BLaER1 (cell line): Measurements from ENCODE around the gene ANAPC13.

ENCODE experiments used
- H3K27ac ChIP-seq: shearing (Covaris generic); formaldehyde crosslinking; 2 replicates; pipeline ENCODE4 v1.8.1; 2022
- H3K27me3 ChIP-seq: shearing (Covaris generic); formaldehyde crosslinking; 2 replicates; pipeline ENCODE4 v1.8.1; 2022
- H3K36me3 ChIP-seq: shearing (Covaris generic); formaldehyde crosslinking; 2 replicates; pipeline ENCODE4 v1.8.1; 2022
- H3K4me1 ChIP-seq: shearing (Covaris generic); formaldehyde crosslinking; 2 replicates; pipeline ENCODE4 v1.8.1; 2022
- H3K4me2 ChIP-seq: shearing (Covaris generic); formaldehyde crosslinking; 2 replicates; pipeline ENCODE4 v1.8.1; 2022
- H3K4me3 ChIP-seq: shearing (Covaris generic); formaldehyde crosslinking; 2 replicates; pipeline ENCODE4 v1.8.1; 2022
- H3K9ac ChIP-seq: shearing (Covaris generic); formaldehyde crosslinking; 2 replicates; pipeline ENCODE4 v1.8.1; 2022
- H3K9me3 ChIP-seq: shearing (Covaris generic); formaldehyde crosslinking; 2 replicates; pipeline ENCODE4 v1.8.1; 2022
- H4K20me1 ChIP-seq: shearing (Covaris generic); formaldehyde crosslinking; 2 replicates; pipeline ENCODE4 v1.8.1; 2022
- Cebpa-rat ChIP-seq: shearing (Covaris generic); IDR thresholded peaks from 2 replicates; pipeline ENCODE4 v1.8.1; 2022

Gene ANAPC13

GRCh38 chr3:134516905-134517304 lies 31.1 kb upstream of the ANAPC13 start:
- H3K4me3 ChIP-seq, result no peak overlapping the region
- H3K27me3 ChIP-seq, result no peaks in the 10 kb centered on the region
- H3K4me2 ChIP-seq, result no peak overlapping the region
- peaks cover 21% of the 10 kb centered on the region for H3K9me3 ChIP-seq
- H3K9ac ChIP-seq, result no peak overlapping the region
- no peaks in the 10 kb centered on the region for H3K4me1 ChIP-seq
- H3K36me3 ChIP-seq, result peaks cover 57% of the 10 kb centered on the region
- no peak for TF ChIP-seq Cebpa-rat
- H4K20me1 ChIP-seq, result no peaks in the 10 kb centered on the region
- H3K27ac ChIP-seq, result no peak overlapping the region

DNA sequence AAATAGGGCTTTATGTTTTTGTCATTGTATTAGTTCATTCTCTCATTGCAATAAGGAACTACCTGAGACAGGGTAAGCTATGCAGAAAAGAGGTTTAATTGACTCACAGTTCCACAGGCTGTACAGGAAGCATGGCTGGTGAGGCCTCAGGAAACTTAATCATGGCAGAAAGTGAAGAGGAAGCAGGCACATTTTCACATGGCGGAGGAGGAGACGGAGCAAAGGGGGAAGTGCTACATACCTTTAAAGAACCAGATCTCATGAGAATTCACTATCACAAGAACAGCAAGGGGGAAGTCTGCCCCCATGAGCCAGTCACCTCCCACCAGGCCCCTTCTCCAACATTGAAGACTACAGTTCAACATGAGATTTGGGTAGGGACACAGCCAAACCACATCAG lies 25.7 kb upstream of the ANAPC13 start:
- peaks cover 24% of the 10 kb centered on the region for H3K9me3 ChIP-seq

DNA sequence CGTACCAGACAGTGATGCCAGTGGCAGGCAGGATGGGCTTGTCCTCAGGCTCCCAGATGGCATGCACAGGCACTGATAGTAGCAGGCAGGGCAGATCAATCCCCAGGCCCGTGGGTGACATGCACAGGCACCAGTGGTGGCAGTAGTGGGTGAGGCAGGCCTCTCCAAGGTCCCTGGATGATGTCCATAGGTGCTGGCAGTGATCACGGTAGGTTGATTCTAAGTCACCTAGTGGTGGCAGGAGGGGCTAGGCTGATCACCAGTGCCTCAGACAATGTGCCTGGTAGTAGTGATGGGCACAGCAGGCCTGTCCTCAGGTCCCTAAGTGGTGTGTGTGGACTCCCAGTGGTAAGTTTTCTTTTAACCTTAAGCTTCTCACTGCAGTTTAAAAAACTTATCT lies 19.7 kb upstream of the ANAPC13 start:
- no peak for TF ChIP-seq Cebpa-rat
- Histone ChIP-seq H3K4me3 (no peak overlapping the region), H3K4me1 (no peaks in the 10 kb centered on the region), H3K36me3 (peaks cover 91% of the 10 kb centered on the region), H3K9me3 (peaks cover 63% of the 10 kb centered on the region), H3K4me2 (no peak overlapping the region), H4K20me1 (peaks cover 13% of the 10 kb centered on the region; the same call in 1 of the 2 replicates), H3K27me3 (no peaks in the 10 kb centered on the region), H3K9ac (no peak overlapping the region), H3K27ac (no peak overlapping the region)

More for the DNA sequence above, 25.7 kb upstream of the ANAPC13 start:
- TF ChIP-seq Cebpa-rat, result no peak
- Histone ChIP-seq H3K27me3 (no peaks in the 10 kb centered on the region), H3K4me2 (peak overlapping the region; percentile 26; the same call in 1 of the 2 replicates), H3K4me1 (peaks cover 6% of the 10 kb centered on the region; the same call in 1 of the 2 replicates), H3K4me3 (no peak overlapping the region), H4K20me1 (no peaks in the 10 kb centered on the region), H3K9ac (no peak overlapping the region), H3K27ac (no peak overlapping the region), H3K36me3 (peaks cover 91% of the 10 kb centered on the region)

DNA sequence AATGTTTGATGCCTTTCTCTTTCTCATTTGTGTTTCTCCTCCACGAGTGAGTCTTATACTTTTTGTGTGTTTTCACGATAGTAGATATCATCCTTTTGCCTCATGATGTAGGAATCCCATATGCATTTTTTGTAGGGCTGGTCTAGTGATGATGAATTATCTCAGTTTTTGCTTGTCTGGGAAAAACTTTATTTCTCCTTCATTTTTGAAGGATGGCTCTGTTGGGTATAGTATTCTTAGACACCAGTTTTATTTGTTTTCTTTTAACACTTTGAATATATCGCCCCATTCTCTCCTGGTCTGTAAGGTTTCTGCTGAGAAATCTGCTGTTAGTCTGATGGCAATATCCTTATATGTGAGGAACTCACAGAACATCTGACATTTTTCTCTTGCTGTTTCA lies 18.3 kb upstream of the ANAPC13 start:
- H3K9me3 ChIP-seq, result peaks cover 67% of the 10 kb centered on the region
- H3K4me2 ChIP-seq, result no peak overlapping the region
- no peak for TF ChIP-seq Cebpa-rat
- H3K4me1 ChIP-seq, result no peaks in the 10 kb centered on the region
- H3K27me3 ChIP-seq, result no peaks in the 10 kb centered on the region
- no peak overlapping the region for H3K27ac ChIP-seq
- H3K4me3 ChIP-seq, result no peak overlapping the region
- no peak overlapping the region for H3K9ac ChIP-seq
- H4K20me1 ChIP-seq, result peaks cover 18% of the 10 kb centered on the region; the same call in 1 of the 2 replicates
- peaks cover 90% of the 10 kb centered on the region for H3K36me3 ChIP-seq

GRCh38 chr3:134503266-134503665 lies 17.5 kb upstream of the ANAPC13 start:
- no peak for TF ChIP-seq Cebpa-rat
- no peaks in the 10 kb centered on the region for H3K4me1 ChIP-seq
- H3K4me3 ChIP-seq, result no peak overlapping the region
- H3K4me2 ChIP-seq, result no peak overlapping the region
- peaks cover 73% of the 10 kb centered on the region for H3K9me3 ChIP-seq
- H4K20me1 ChIP-seq, result peaks cover 26% of the 10 kb centered on the region; the same call in 1 of the 2 replicates
- no peak overlapping the region for H3K9ac ChIP-seq
- H3K36me3 ChIP-seq, result peaks cover 84% of the 10 kb centered on the region
- H3K27me3 ChIP-seq, result no peaks in the 10 kb centered on the region
- H3K27ac ChIP-seq, result no peak overlapping the region

DNA sequence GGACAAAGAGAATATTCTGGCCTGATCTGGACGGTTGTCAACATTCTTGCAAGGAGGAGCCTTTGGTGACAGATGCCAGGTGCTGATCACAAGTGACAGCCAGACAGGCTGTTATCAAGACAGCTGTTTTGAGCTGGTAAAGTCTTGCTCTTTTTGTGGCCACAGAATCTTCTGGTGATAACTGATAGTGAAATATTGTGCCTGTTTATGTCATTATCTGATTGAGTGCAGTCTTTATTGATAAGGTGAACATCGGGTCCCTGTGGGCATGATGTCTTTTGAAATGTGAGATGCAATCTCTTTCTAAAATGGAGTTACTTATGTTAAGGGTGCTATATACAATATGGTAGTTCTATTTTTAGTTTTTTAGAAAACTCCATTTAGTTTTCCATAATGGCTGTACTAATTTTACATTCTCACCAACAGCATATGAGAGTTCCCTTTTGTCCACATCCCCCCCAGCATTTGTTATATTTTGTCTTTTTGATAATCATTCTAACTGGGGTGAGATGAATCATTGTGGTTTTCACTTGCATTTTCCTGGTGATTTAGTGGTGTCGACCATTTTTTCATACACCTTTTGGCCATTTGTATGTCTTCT lies 10.8 kb upstream of the ANAPC13 start:
- Histone ChIP-seq H3K4me2 (no peak overlapping the region), H3K9ac (no peak overlapping the region), H3K9me3 (peaks cover 41% of the 10 kb centered on the region), H3K4me1 (no peaks in the 10 kb centered on the region), H3K27me3 (no peaks in the 10 kb centered on the region), H3K4me3 (no peak overlapping the region), H3K27ac (no peak overlapping the region), H3K36me3 (peaks cover 54% of the 10 kb centered on the region), H4K20me1 (peaks cover 55% of the 10 kb centered on the region)
- TF ChIP-seq Cebpa-rat, result no peak

DNA sequence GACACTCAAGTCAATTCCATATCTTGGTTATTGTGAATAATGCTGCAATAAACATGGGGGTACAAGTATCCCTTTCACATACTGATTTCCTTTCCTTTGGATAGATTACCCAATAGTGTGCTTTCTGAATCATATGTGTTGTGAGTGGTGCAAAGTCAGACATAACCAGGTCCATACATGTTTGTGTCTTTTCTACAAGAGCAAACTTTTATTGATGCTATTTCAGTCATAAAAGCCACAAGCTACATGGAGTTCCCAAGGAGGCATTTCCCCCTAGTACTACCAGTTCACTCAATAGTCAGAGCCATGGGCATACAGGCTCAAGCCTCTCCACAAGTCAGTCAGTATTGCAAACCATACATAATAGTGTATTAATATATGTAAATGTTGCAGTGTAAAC lies 10.2 kb upstream of the ANAPC13 start:
- H3K4me2 ChIP-seq, result no peak overlapping the region

GRCh38 chr3:134494495-134494894 lies 8.7 kb upstream of the ANAPC13 start:
- Histone ChIP-seq H3K27ac (no peak overlapping the region), H3K9ac (no peak overlapping the region), H4K20me1 (peaks cover 58% of the 10 kb centered on the region), H3K27me3 (no peaks in the 10 kb centered on the region), H3K4me3 (no peak overlapping the region), H3K4me2 (no peak overlapping the region), H3K9me3 (peaks cover 22% of the 10 kb centered on the region), H3K36me3 (peaks cover 34% of the 10 kb centered on the region), H3K4me1 (no peaks in the 10 kb centered on the region)
- TF ChIP-seq Cebpa-rat, result no peak

More for the DNA sequence above, 10.2 kb upstream of the ANAPC13 start:
- TF ChIP-seq Cebpa-rat, result no peak
- H3K36me3 ChIP-seq, result peaks cover 48% of the 10 kb centered on the region
- H3K9ac ChIP-seq, result no peak overlapping the region
- H3K9me3 ChIP-seq, result peaks cover 37% of the 10 kb centered on the region
- H3K4me3 ChIP-seq, result no peak overlapping the region
- H3K27ac ChIP-seq, result no peak overlapping the region
- H3K27me3 ChIP-seq, result no peaks in the 10 kb centered on the region
- H3K4me1 ChIP-seq, result no peaks in the 10 kb centered on the region
- peaks cover 57% of the 10 kb centered on the region for H4K20me1 ChIP-seq

- Histone ChIP-seq H3K27me3 (no peaks in the 10 kb centered on the region), H3K4me1 (peaks cover 39% of the 10 kb centered on the region), H3K4me2 (peak overlapping the region; percentile 72), H3K9me3 (no peaks in the 10 kb centered on the region), H3K4me3 (peak overlapping the region; percentile 91), H3K9ac (peak overlapping the region; percentile 97), H4K20me1 (peaks cover 26% of the 10 kb centered on the region; the same call in 1 of the 2 replicates), H3K27ac (peak overlapping the region; percentile 98), H3K36me3 (peaks cover 8% of the 10 kb centered on the region)
- TF ChIP-seq Cebpa-rat, result no peak
These were observed 1.6 kb upstream of the ANAPC13 start for GRCh38 chr3:134487406-134487805.

DNA sequence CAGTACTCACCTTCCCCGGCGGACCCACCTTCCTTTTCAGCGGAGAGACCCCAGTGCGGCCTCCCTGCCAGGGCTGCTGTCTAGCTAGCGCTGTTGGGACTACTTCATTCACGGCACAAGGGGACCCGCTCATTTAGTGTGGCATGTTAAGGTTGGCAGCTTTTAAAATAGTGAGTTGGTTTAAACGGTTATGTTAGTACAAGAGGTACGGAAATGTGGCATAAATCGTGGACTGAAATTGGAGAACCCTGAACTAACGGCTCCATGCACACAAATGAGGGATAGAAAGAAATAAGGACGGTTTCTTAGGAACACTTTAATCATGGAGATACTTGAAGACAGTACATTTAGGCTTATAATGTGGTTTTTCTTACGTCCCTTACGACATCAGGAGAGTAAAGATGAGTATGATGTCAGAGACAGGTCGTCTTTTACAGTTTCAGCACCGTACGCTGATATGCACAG lies 824 bp upstream of the ANAPC13 start:
- H3K4me3 ChIP-seq, result peak overlapping the region; percentile 91
- H3K4me2 ChIP-seq, result peak overlapping the region; percentile 72
- peak overlapping the region; percentile 97 for H3K9ac ChIP-seq
- H3K27me3 ChIP-seq, result no peaks in the 10 kb centered on the region
- peaks cover 39% of the 10 kb centered on the region for H3K4me1 ChIP-seq
- peak overlapping the region; percentile 98 for H3K27ac ChIP-seq
- H3K36me3 ChIP-seq, result peaks cover 15% of the 10 kb centered on the region
- TF ChIP-seq Cebpa-rat, result no peak
- peaks cover 18% of the 10 kb centered on the region; the same call in 1 of the 2 replicates for H4K20me1 ChIP-seq
- H3K9me3 ChIP-seq, result no peaks in the 10 kb centered on the region
